ENCODE data around the gene SEPTIN2.

GRCh38 chr2:241386519-241386918, 70.8 kb downstream of the SEPTIN2 start:
- TF ChIP-seq CTCF (IDR thresholded peaks at IDR 0.05) (no peak), POLR2A (IDR thresholded peaks at IDR 0.05) (no peak)
